Measurements from ENCODE around the gene DOC2B. TPM values are rescaled to one million over a fixed set of nuclear protein-coding genes. Genes with fewer than 3 reads are reported as not detected.
"Not testable (repeated sequence)": the region's sequence is repeated elsewhere in the genome, so short reads cannot be mapped to it uniquely, and the experiment has no call there.

The DOC2B gene
- total and polyA plus RNA-seq, 10 donors, result 0.91 to 17.0 (median 7.1) TPM

GRCh38 chr17:173166-173911 lies 8.1 kb downstream of the DOC2B start:
- 81 to 90% (median 88%) methylated on average over 6 to 10 of the region's 10 CpGs for WGBS, 5 donors
- Histone ChIP-seq H3K4me3 (no peak overlapping the region), H3K4me1 (no peaks in the 10 kb centered on the region), H3K36me3 (no peaks in the 10 kb centered on the region), H3K9me3 (no peaks in the 10 kb centered on the region), H3K27me3 (replicated peaks in 1 of 7) (peaks cover 0 to 11% (median 0%) of the 10 kb centered on the region in 7 donors), H3K27ac (no peak overlapping the region)
- DNase-seq, result no peak
- TF ChIP-seq POLR2AphosphoS5 (IDR thresholded peaks at IDR 0.05), result no peak
- TF ChIP-seq POLR2A (IDR thresholded peaks at IDR 0.05), result no peak
- TF ChIP-seq CTCF (IDR thresholded peaks at IDR 0.05 in 8 of 11, conservative IDR thresholded peaks at IDR 0.05 in 3 of 11), result no peak
- intact Hi-C loops (cut with DNase I; ENCODE audit: low total_unique reads), result no loop called here

GRCh38 chr17:172401-172800 lies 9.0 kb downstream of the DOC2B start:
- Histone ChIP-seq H3K4me1 (no peaks in the 10 kb centered on the region), H3K4me3 (no peak overlapping the region), H3K36me3 (no peaks in the 10 kb centered on the region), H3K27me3 (replicated peaks in 1 of 7) (peaks cover 0 to 2% (median 0%) of the 10 kb centered on the region in 7 donors), H3K9me3 (no peaks in the 10 kb centered on the region), H3K27ac (no peak overlapping the region)
- 83 to 93% (median 84%) methylated on average over 11 of the region's 11 CpGs for WGBS, 5 donors
- no peak for DNase-seq
- no peak for TF ChIP-seq POLR2A (IDR thresholded peaks at IDR 0.05)
- no peak for TF ChIP-seq POLR2AphosphoS5 (IDR thresholded peaks at IDR 0.05)
- no peak for TF ChIP-seq CTCF (IDR thresholded peaks at IDR 0.05 in 8 of 11, conservative IDR thresholded peaks at IDR 0.05 in 3 of 11)
- intact Hi-C loops (cut with DNase I; ENCODE audit: low total_unique reads), result no loop called here

GRCh38 chr17:171871-172270 lies 9.6 kb downstream of the DOC2B start:
- 83 to 98% (median 90%) methylated on average over 7 to 12 of the region's 13 CpGs for WGBS, 5 donors
- TF ChIP-seq POLR2A (IDR thresholded peaks at IDR 0.05) (no peak), CTCF (IDR thresholded peaks at IDR 0.05 in 8 of 11, conservative IDR thresholded peaks at IDR 0.05 in 3 of 11) (no peak), POLR2AphosphoS5 (IDR thresholded peaks at IDR 0.05) (no peak)
- no peak overlapping the region for H3K27ac ChIP-seq
- H3K36me3 ChIP-seq, result no peaks in the 10 kb centered on the region
- H3K4me3 ChIP-seq, result no peak overlapping the region
- H3K9me3 ChIP-seq, result no peaks in the 10 kb centered on the region
- DNase-seq, result no peak
- no peaks in the 10 kb centered on the region for H3K4me1 ChIP-seq
- H3K27me3 ChIP-seq (replicated peaks in 1 of 7), result no peaks in the 10 kb centered on the region
- intact Hi-C loops (cut with DNase I; ENCODE audit: low total_unique reads), result no loop called here

- no peaks in the 10 kb centered on the region for H3K9me3 ChIP-seq
- 88 to 100% (median 93%) methylated on average over 4 to 6 of the region's 6 CpGs for WGBS, 5 donors
- no peak overlapping the region for H3K4me3 ChIP-seq
- no peaks in the 10 kb centered on the region for H3K27me3 ChIP-seq (replicated peaks in 1 of 7)
- TF ChIP-seq POLR2A (IDR thresholded peaks at IDR 0.05) (no peak), POLR2AphosphoS5 (IDR thresholded peaks at IDR 0.05) (no peak), CTCF (IDR thresholded peaks at IDR 0.05 in 8 of 11, conservative IDR thresholded peaks at IDR 0.05 in 3 of 11) (no peak)
- H3K27ac ChIP-seq, result no peak overlapping the region
- H3K4me1 ChIP-seq, result no peaks in the 10 kb centered on the region
- H3K36me3 ChIP-seq, result no peaks in the 10 kb centered on the region
- intact Hi-C loops (cut with DNase I; ENCODE audit: low total_unique reads), result no loop called here
- no peak for DNase-seq
Observed at GRCh38 chr17:170130-170670, 11.2 kb downstream of the DOC2B start.

GRCh38 chr17:168614-169013 lies 12.8 kb downstream of the DOC2B start:
- H3K27me3 ChIP-seq (replicated peaks in 1 of 7); H3K4me3 ChIP-seq; H3K27ac ChIP-seq; H3K9me3 ChIP-seq; intact Hi-C loops (cut with DNase I; ENCODE audit: low total_unique reads); H3K36me3 ChIP-seq; DNase-seq; H3K4me1 ChIP-seq: not testable (repeated sequence)
- WGBS, 5 donors, result 69 to 85% (median 76%) methylated on average over 9 of the region's 11 CpGs
